BJ (cell line): ENCODE measurements around the gene ANP32A. TPM values are rescaled to one million over a fixed set of nuclear protein-coding genes. Genes with fewer than 3 reads are reported as not detected.

Experiments
- CTCF ChIA-PET: fragments of 350-600 bp; formaldehyde crosslinking; extraction: SDS; loops from one replicate; lab custom pipeline; 2021; ENCODE audit warnings: antibody characterized with exemption, inconsistent platforms; lab: Yijun Ruan, JAX
- POLR2A ChIA-PET: fragments of 300-600 bp; sonication (Branson Sonifier 250); formaldehyde crosslinking; extraction: SDS; loops from one replicate; lab custom pipeline; 2021; ENCODE audit warnings: antibody characterized with exemption; lab: Charles Lee
- DNase-seq: peaks from one replicate; pipeline ENCODE4 v3.0.0-alpha.2; 2011; ENCODE audit warnings: low read depth
- H3K27me3 ChIP-seq: 2 replicates; pipeline ENCODE4 v1.6.0; 2011; ENCODE audit warnings: low read length; ENCODE audit not compliant: control insufficient read depth, insufficient read depth
- H3K36me3 ChIP-seq: 2 replicates; pipeline ENCODE4 v1.5.1; 2011; ENCODE audit warnings: low read length; ENCODE audit not compliant: control insufficient read depth, insufficient read depth
- H3K4me3 ChIP-seq: 2 replicates; pipeline ENCODE4 v1.5.1; 2011; ENCODE audit warnings: low read depth, mild to moderate bottlenecking, control low read depth, low read length
- polyA plus RNA-seq: library from polyadenylated mRNA; depleted of rRNA; stranded (reverse); fragments of >200 nt; gene quantifications from 2 replicates; pipeline ENCODE4 v1.2.3, GENCODE V29; 2011; rRNA removed
- small RNA-seq: library from RNA; depleted of rRNA; stranded (forward); fragments of <200 nt; gene quantifications from one replicate; pipeline ENCODE3, GENCODE V24; 2012; ENCODE audit warnings: low replicate concordance, low read depth; ENCODE audit not compliant: insufficient read length
- TF ChIP-seq, protein P1 (sequence below): IDR thresholded peaks from 2 replicates; pipeline ENCODE4 v1.5.1; 2011; ENCODE audit warnings: low read depth, mild to moderate bottlenecking, control low read depth, inconsistent platforms, low read length, moderate library complexity; ENCODE audit not compliant: insufficient read depth

Gene ANP32A
- polyA plus RNA-seq, 1 experiment, result 36.2 TPM

DNA sequence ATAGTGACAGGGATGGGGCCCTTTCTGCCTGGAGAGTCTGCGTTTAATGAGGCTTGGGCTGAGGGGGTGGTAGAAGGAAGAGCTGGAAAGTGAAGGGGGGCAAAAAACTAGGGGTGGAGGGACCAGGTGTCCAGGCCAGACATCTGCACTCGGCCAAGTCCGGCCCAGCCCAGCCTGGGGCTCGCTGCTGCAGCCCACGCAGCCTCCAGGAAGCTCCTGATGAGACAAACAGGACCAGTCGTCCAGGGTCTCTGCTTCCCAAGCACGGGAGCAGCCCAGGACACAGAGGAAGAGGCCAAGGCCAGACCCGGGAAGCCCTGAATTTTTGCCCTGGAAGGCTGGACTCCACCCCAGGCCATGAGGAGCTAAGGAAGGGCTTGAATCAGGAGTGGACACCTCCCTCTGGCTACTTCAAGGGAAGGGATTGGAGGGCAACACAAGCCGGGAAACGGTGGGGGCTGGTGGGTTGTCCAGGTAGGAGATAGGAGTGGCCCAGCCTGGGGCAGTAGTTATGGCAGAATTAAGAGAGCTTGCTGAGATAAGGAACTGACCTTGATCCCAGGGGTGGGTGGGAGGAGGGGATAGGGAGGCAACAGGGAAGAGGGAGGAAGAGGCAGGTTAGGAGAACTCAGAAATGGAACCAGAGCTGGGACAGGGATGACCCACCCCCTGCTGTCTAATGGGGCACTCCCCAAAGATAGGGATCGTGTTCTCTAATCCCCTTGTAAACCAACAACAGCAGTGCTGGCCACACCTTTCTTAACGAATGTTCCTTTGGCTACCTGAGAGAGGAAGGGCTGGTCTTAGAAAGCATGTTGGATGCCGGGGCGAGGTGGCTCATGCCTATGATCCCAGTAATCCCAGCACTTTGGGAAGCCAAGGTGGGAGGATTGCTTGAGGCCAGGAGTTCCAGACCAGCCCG is 89.5 kb downstream of the ANP32A start:
- H3K27me3 ChIP-seq, result peaks cover 12% of the 10 kb centered on the region
- DNase-seq, result no peak
- H3K36me3 ChIP-seq, result no peaks in the 10 kb centered on the region
- ChIA-PET POLR2A (no interaction called here), CTCF (interaction anchor here (1.0 to 3.0 kb wide), 6 partner anchors 10 to 177 kb away, joined by 3 to 26 read pairs (median 4); no protein-coding TSS in a partner anchor)
- no peak overlapping the region for H3K4me3 ChIP-seq
- TF ChIP-seq, protein P1, sequence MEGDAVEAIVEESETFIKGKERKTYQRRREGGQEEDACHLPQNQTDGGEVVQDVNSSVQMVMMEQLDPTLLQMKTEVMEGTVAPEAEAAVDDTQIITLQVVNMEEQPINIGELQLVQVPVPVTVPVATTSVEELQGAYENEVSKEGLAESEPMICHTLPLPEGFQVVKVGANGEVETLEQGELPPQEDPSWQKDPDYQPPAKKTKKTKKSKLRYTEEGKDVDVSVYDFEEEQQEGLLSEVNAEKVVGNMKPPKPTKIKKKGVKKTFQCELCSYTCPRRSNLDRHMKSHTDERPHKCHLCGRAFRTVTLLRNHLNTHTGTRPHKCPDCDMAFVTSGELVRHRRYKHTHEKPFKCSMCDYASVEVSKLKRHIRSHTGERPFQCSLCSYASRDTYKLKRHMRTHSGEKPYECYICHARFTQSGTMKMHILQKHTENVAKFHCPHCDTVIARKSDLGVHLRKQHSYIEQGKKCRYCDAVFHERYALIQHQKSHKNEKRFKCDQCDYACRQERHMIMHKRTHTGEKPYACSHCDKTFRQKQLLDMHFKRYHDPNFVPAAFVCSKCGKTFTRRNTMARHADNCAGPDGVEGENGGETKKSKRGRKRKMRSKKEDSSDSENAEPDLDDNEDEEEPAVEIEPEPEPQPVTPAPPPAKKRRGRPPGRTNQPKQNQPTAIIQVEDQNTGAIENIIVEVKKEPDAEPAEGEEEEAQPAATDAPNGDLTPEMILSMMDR, result no peak

DNA sequence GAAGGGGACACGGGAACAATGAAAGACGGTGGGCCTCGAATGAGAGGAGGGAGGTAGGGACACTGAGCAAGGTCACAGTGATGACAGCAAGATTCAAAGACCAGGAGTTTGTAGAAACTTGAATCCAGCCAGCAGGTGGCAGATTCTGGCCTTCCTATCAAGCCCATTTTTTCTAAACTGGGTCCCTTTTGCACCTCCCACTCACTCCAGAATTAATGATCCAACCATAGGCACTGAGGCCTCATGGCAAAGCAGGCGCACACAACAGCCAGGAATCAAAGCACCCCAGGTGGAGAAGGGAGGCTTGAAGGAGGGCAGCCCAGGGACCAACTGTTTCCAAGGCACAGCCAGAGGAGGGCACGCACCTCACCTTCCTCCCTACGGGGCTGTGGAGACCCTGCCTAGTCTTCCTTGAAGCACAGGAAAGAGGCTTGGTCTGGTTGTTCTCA is 90.2 kb downstream of the ANP32A start:
- ChIA-PET CTCF (interaction anchor here (1.0 to 1.7 kb wide), 4 partner anchors 10 to 194 kb away, joined by 4 to 12 read pairs (median 6); no protein-coding TSS in a partner anchor), POLR2A (no interaction called here)
- TF ChIP-seq, protein P1, result peak; percentile 50
- Histone ChIP-seq H3K4me3 (no peak overlapping the region), H3K27me3 (peaks cover 12% of the 10 kb centered on the region), H3K36me3 (no peaks in the 10 kb centered on the region)
- no peak for DNase-seq

DNA sequence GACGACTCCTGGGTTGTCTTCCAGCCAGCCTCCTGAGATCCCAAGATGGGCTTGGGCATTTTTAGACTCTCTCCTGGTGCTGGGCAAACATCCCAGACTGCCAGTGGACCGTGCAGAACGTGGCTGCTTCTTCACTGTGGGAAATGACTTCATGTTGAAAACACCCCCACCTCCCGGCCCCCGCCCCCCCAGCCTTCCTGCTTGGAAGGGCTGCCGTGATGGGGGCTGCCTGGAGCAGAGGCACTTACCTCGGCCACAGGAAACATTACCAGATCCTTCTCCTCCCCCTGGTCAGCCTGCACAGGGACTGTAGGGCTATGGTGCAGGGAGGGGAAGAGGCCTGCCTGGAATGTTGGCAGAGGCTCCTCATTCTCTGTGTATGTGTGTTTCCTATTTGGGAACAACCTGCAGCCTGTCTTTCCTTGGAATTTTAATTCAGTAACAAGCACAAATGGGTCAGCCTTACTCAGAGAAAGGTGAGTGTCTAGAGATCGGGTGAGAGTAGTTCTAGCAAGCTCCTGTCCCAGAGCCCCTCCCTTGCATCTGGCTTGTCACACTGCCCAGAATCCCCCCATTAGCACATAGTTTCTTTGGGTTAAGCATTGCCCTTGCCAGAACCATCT is 90.8 kb downstream of the ANP32A start:
- peaks cover 12% of the 10 kb centered on the region for H3K27me3 ChIP-seq
- H3K4me3 ChIP-seq, result no peak overlapping the region
- no peak for DNase-seq
- TF ChIP-seq, protein P1, result no peak
- ChIA-PET POLR2A (no interaction called here), CTCF (interaction anchor here (0.6 to 1.7 kb wide), 4 partner anchors 9 to 195 kb away, joined by 4 to 12 read pairs (median 6); no protein-coding TSS in a partner anchor)
- no peaks in the 10 kb centered on the region for H3K36me3 ChIP-seq

Small RNAs within 50 kb of the gene (small RNA-seq; reads per million reads assigned to genes)
- gene MIR4312, result not detected

Other genes starting within 250 kb of the ANP32A start
- gene CORO2B, start 241.9 kb downstream of the ANP32A start, polyA plus RNA-seq, result 5.1 and 7.7 TPM in 2 replicates
- 7.5 and 11.7 TPM in 2 replicates for gene SPESP1, start 109.6 kb upstream of the ANP32A start, polyA plus RNA-seq
- 0.50 and 0.86 TPM in 2 replicates for gene NOX5, start 193.8 kb upstream of the ANP32A start, polyA plus RNA-seq